ELF-1 (cell line): ENCODE results near the gene PRUNE1.

Experiments
- DNase-seq: peaks from one replicate; pipeline ENCODE4 v3.0.0-alpha.2; 2016; ENCODE audit warnings: low read depth, low spot score

The PRUNE1 gene

GRCh38 chr1:150976879-150977694 is 31.2 kb upstream of the PRUNE1 start:
- DNase-seq: peak; percentile 74

- DNase-seq: peak; percentile 93
These were observed 28.9 kb upstream of the PRUNE1 start for GRCh38 chr1:150979092-150980056.

- peak; percentile 96 for DNase-seq
These were observed 27.0 kb upstream of the PRUNE1 start for GRCh38 chr1:150981177-150981804.

- peak; percentile 68 for DNase-seq
These were observed 26.2 kb upstream of the PRUNE1 start, which contains the start of gene ANXA9 for GRCh38 chr1:150981805-150982712. TSS of gene ANXA9 (plus strand) at chr1:150982292. CDS start at chr1:150983106, 814 bp downstream.

GRCh38 chr1:150985179-150985825 is 22.9 kb upstream of the PRUNE1 start:
- DNase-seq: peak; percentile 37

- DNase-seq: no peak
These were observed 20.3 kb upstream of the PRUNE1 start for GRCh38 chr1:150987924-150988323.

- DNase-seq: no peak
These were observed 15.6 kb upstream of the PRUNE1 start for GRCh38 chr1:150992626-150993025.

GRCh38 chr1:150994248-150994647 is 14.0 kb upstream of the PRUNE1 start:
- DNase-seq: no peak

- no peak for DNase-seq
These were observed 12.8 kb upstream of the PRUNE1 start for GRCh38 chr1:150995460-150995859.

GRCh38 chr1:150995896-150996295 is 12.4 kb upstream of the PRUNE1 start:
- peak; percentile 80 for DNase-seq

- no peak for DNase-seq
These were observed 10.9 kb upstream of the PRUNE1 start for GRCh38 chr1:150997126-150997872.

GRCh38 chr1:150997949-150998348 is 10.3 kb upstream of the PRUNE1 start:
- no peak for DNase-seq

- DNase-seq: no peak
These were observed 9.1 kb upstream of the PRUNE1 start for GRCh38 chr1:150999051-150999674.

- no peak for DNase-seq
These were observed 8.3 kb upstream of the PRUNE1 start for GRCh38 chr1:150999926-151000325.

- no peak for DNase-seq
These were observed 7.8 kb upstream of the PRUNE1 start for GRCh38 chr1:151000408-151000807.

GRCh38 chr1:151001602-151002001 is 6.6 kb upstream of the PRUNE1 start:
- no peak for DNase-seq

- DNase-seq: no peak
These were observed 6.2 kb upstream of the PRUNE1 start for GRCh38 chr1:151002051-151002450.

GRCh38 chr1:151002611-151003010 is 5.6 kb upstream of the PRUNE1 start:
- no peak for DNase-seq

- no peak for DNase-seq
These were observed 5.1 kb upstream of the PRUNE1 start for GRCh38 chr1:151003180-151003579.
